ENCODE measurements around the gene TESK2. TPM values are rescaled to one million over a fixed set of nuclear protein-coding genes. Genes with fewer than 3 reads are reported as not detected.

TESK2 gene
- total and polyA plus RNA-seq, 2 of the 8 experiments (the other 6 are each of a cell fraction or from before 2014, with no cell fraction given): 10.8 to 12.6 TPM

GRCh38 chr1:45314266-45314665, 176.7 kb downstream of the TESK2 start:
- Histone ChIP-seq H3K27ac (ENCODE audit: low read depth, low read length) (no peak overlapping the region), H4K91ac (replicated peaks; ENCODE audit: insufficient read length, low read length) (no peak overlapping the region), H3K4ac (replicated peaks; ENCODE audit: insufficient read length, low read depth, low read length) (no peak overlapping the region), H3K4me2 (ENCODE audit: insufficient read depth in 1 of 2, low read depth in 2 of 2, low read length in 2 of 2) (no peak overlapping the region), H3K4me3 (ENCODE audit: extremely low read depth in 1 of 4, insufficient read depth in 2 of 4, low read depth in 3 of 4, low read length in 4 of 4) (no peak overlapping the region), H3K4me1 (replicated peaks in 1 of 4; ENCODE audit: control insufficient read depth in 3 of 4, insufficient read depth in 4 of 4, low read length in 3 of 4) (no peaks in the 10 kb centered on the region; a peak in 1 of 7 replicates), H2BK120ac (replicated peaks; ENCODE audit: low read depth, low read length) (no peak overlapping the region), H2AK5ac (ENCODE audit: low read depth, low read length) (no peak overlapping the region), H4K5ac (ENCODE audit: insufficient read length, low read depth, low read length) (no peak overlapping the region), H2BK12ac (ENCODE audit: low read depth, low read length) (no peak overlapping the region), H4K20me1 (replicated peaks in 1 of 2; ENCODE audit: control insufficient read depth in 1 of 2, insufficient read depth in 2 of 2, low read length in 2 of 2) (no peaks in the 10 kb centered on the region), H2BK20ac (ENCODE audit: low read length) (no peak overlapping the region), H3K36me3 (ENCODE audit: control insufficient read depth in 2 of 4, insufficient read depth in 4 of 4, low read length in 3 of 4) (no peaks in the 10 kb centered on the region; a peak in 1 of 8 replicates), H3K79me2 (ENCODE audit: control insufficient read depth in 1 of 2, insufficient read depth in 2 of 2, low read length in 2 of 2) (no peaks in the 10 kb centered on the region), H4K8ac (ENCODE audit: extremely low read depth, insufficient read depth, low read length) (no peak overlapping the region), H3K23me2 (ENCODE audit: low read depth, low read length) (no peaks in the 10 kb centered on the region; the same call in 1 of the 2 replicates), H3K56ac (replicated peaks; ENCODE audit: insufficient read length, low read depth, low read length) (no peak overlapping the region), H3K9me3 (ENCODE audit: insufficient read depth in 2 of 2, low read depth in 1 of 2, low read length in 1 of 2) (peaks cover 0 to 5% of the 10 kb centered on the region in 2 experiments; a peak in 2 of 4 replicates), H3K27me3 (replicated peaks in 1 of 4; ENCODE audit: control insufficient read depth in 3 of 4, extremely low read depth in 1 of 4, insufficient read depth in 3 of 4, low read length in 3 of 4) (no peaks in the 10 kb centered on the region), H3K14ac (ENCODE audit: insufficient read length) (no peak overlapping the region), H3K9ac (replicated peaks in 1 of 4; ENCODE audit: extremely low read depth in 1 of 4, low read depth in 3 of 4, low read length in 3 of 4) (no peak overlapping the region), H3K18ac (ENCODE audit: extremely low read depth, low read length) (no peak overlapping the region), H3K23ac (ENCODE audit: insufficient read length) (no peak overlapping the region), H3K79me1 (ENCODE audit: low read depth, low read length) (no peaks in the 10 kb centered on the region), H2AFZ (ENCODE audit: low read length) (no peak overlapping the region), H2BK5ac (ENCODE audit: low read depth, low read length) (no peak overlapping the region), H2BK15ac (ENCODE audit: low read length) (no peak overlapping the region)
- ChIA-PET CTCF (ENCODE audit: partially characterized antibody) (interaction anchor here (1.1 to 2.2 kb wide), 4 partner anchors 11 to 178 kb away, joined by 3 to 6 read pairs (median 4); no protein-coding TSS in a partner anchor), POLR2A (ENCODE audit: partially characterized antibody) (interaction anchor here (0.7 to 6.5 kb wide), 5 partner anchors 9 to 538 kb away, joined by 3 to 38 read pairs (median 9); partner anchors contain the start of genes HPDL, MUTYH and TOE1)
- 89% methylated on average over 3 of the region's 3 CpGs; no CpG with 5 or more reads in 1 of the 2 experiments for WGBS, 2 experiments (ENCODE audit: extremely low coverage in 1 of 2, insufficient coverage in 1 of 2, insufficient read length in 1 of 2, insufficient replicate concordance in 2 of 2, low coverage in 1 of 2, low lambda C conversion rate in 2 of 2, missing lambda C conversion rate in 1 of 2)
- FAIRE-seq: no peak
- DNase-seq (ENCODE audit: low read depth in 1 of 2, low spot score in 2 of 2): no peak
- no peak for TF ChIP-seq BRCA1 (IDR thresholded peaks at IDR 0.05; ENCODE audit: low read depth, low read length)
- TF ChIP-seq CTCF (IDR thresholded peaks at IDR 0.05; ENCODE audit: control extremely low read depth in 1 of 3, insufficient read depth in 1 of 3, low read depth in 1 of 3, low read length in 3 of 3): no peak
- TF ChIP-seq HDAC6 (IDR thresholded peaks at IDR 0.05; ENCODE audit: low read depth, low read length): no peak
- no peak for TF ChIP-seq NANOG (IDR thresholded peaks at IDR 0.05; ENCODE audit: insufficient read depth, low read depth, low read length, poor library complexity, severe bottlenecking)
